H1 (cell line): ENCODE data around the gene LEMD2. TPM values are rescaled to one million over a fixed set of nuclear protein-coding genes. Genes with fewer than 3 reads are reported as not detected.

Experiments
- polyA plus RNA-seq, 7 experiments: library from polyadenylated mRNA; depleted of rRNA in 3 of 7; stranded (reverse) in 5 of 7; unstranded in 2 of 7; fragments of >200 nt in 5 of 7; fragments of 200-250 nt in 2 of 7; gene quantifications; 1 replicate in 5 of 7; 2 replicates in 1 of 7; 4 replicates in 1 of 7; pipeline versions ENCODE4 v1.2.1 to v1.2.3, GENCODE V29; 2011 to 2013; ENCODE audit warnings: missing spikeins in 2 of 7, mixed read lengths in 2 of 7
- total RNA-seq: library from RNA; stranded (reverse); fragmentation: NEBNext Ultra II Directional; extraction: Animal tissue kit (Norgen Biotek cat#: 25700); gene quantifications from 2 replicates; pipeline ENCODE4 v1.2.1, GENCODE V29; 2021
- TF ChIP-seq, protein P1 (sequence below): fragments of 300-600 bp; sonication (generic); IDR thresholded peaks from 2 replicates; pipeline ENCODE4 v1.7.1; 2012; ENCODE audit warnings: low read length, moderate library complexity, mild to moderate bottlenecking, inconsistent platforms; ENCODE audit not compliant: insufficient replicate concordance

LEMD2 gene
- total and polyA plus RNA-seq, 2 of the 8 experiments (the other 6 are each of a cell fraction or from before 2014, with no cell fraction given) = 32.7 to 57.3 TPM

DNA sequence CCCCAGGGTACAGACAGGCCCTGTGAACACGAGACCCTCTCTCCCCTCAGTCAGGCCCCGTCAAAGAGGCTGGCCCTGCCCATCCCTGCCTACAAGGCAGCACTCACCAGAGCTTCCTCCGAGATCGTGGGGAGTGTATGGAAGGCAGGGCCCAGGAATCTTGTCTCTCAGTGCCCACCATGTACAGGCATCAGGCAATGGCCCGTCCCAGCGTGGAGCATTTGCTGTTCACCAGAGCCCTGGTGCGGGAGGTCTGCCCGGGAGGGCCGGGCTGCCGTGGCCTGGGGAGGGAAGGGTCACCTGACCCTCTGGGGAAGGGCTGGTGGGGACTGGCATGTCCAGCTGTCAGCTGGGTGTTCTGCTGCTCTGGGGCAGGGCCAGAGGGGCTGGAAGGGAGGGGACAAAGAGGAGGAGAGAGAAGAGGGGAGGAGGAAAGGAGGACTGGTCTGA, 42.3 kb downstream of the LEMD2 start, which contains the start of gene IP6K3 (continued):
- TF ChIP-seq, protein P1, sequence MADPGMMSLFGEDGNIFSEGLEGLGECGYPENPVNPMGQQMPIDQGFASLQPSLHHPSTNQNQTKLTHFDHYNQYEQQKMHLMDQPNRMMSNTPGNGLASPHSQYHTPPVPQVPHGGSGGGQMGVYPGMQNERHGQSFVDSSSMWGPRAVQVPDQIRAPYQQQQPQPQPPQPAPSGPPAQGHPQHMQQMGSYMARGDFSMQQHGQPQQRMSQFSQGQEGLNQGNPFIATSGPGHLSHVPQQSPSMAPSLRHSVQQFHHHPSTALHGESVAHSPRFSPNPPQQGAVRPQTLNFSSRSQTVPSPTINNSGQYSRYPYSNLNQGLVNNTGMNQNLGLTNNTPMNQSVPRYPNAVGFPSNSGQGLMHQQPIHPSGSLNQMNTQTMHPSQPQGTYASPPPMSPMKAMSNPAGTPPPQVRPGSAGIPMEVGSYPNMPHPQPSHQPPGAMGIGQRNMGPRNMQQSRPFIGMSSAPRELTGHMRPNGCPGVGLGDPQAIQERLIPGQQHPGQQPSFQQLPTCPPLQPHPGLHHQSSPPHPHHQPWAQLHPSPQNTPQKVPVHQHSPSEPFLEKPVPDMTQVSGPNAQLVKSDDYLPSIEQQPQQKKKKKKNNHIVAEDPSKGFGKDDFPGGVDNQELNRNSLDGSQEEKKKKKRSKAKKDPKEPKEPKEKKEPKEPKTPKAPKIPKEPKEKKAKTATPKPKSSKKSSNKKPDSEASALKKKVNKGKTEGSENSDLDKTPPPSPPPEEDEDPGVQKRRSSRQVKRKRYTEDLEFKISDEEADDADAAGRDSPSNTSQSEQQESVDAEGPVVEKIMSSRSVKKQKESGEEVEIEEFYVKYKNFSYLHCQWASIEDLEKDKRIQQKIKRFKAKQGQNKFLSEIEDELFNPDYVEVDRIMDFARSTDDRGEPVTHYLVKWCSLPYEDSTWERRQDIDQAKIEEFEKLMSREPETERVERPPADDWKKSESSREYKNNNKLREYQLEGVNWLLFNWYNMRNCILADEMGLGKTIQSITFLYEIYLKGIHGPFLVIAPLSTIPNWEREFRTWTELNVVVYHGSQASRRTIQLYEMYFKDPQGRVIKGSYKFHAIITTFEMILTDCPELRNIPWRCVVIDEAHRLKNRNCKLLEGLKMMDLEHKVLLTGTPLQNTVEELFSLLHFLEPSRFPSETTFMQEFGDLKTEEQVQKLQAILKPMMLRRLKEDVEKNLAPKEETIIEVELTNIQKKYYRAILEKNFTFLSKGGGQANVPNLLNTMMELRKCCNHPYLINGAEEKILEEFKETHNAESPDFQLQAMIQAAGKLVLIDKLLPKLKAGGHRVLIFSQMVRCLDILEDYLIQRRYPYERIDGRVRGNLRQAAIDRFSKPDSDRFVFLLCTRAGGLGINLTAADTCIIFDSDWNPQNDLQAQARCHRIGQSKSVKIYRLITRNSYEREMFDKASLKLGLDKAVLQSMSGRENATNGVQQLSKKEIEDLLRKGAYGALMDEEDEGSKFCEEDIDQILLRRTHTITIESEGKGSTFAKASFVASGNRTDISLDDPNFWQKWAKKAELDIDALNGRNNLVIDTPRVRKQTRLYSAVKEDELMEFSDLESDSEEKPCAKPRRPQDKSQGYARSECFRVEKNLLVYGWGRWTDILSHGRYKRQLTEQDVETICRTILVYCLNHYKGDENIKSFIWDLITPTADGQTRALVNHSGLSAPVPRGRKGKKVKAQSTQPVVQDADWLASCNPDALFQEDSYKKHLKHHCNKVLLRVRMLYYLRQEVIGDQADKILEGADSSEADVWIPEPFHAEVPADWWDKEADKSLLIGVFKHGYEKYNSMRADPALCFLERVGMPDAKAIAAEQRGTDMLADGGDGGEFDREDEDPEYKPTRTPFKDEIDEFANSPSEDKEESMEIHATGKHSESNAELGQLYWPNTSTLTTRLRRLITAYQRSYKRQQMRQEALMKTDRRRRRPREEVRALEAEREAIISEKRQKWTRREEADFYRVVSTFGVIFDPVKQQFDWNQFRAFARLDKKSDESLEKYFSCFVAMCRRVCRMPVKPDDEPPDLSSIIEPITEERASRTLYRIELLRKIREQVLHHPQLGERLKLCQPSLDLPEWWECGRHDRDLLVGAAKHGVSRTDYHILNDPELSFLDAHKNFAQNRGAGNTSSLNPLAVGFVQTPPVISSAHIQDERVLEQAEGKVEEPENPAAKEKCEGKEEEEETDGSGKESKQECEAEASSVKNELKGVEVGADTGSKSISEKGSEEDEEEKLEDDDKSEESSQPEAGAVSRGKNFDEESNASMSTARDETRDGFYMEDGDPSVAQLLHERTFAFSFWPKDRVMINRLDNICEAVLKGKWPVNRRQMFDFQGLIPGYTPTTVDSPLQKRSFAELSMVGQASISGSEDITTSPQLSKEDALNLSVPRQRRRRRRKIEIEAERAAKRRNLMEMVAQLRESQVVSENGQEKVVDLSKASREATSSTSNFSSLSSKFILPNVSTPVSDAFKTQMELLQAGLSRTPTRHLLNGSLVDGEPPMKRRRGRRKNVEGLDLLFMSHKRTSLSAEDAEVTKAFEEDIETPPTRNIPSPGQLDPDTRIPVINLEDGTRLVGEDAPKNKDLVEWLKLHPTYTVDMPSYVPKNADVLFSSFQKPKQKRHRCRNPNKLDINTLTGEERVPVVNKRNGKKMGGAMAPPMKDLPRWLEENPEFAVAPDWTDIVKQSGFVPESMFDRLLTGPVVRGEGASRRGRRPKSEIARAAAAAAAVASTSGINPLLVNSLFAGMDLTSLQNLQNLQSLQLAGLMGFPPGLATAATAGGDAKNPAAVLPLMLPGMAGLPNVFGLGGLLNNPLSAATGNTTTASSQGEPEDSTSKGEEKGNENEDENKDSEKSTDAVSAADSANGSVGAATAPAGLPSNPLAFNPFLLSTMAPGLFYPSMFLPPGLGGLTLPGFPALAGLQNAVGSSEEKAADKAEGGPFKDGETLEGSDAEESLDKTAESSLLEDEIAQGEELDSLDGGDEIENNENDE = no peak
